Mucosa of rectum (tissue), 2 donors: ENCODE measurements around the gene AGBL4.

Experiments used
- H3K27ac ChIP-seq, 2 donors: one replicate each; pipeline ENCODE4 v1.7.0; 2013; ENCODE audit warnings: inconsistent platforms in 2 of 2, low read depth in 2 of 2, low read length in 2 of 2
- H3K27me3 ChIP-seq, 2 donors: one replicate each; pipeline ENCODE4 v1.7.0; 2013; ENCODE audit warnings: low read length in 2 of 2; ENCODE audit not compliant: control insufficient read depth in 2 of 2, insufficient read depth in 2 of 2
- H3K36me3 ChIP-seq, 2 donors: one replicate each; pipeline ENCODE4 v1.7.0; 2013; ENCODE audit warnings: low read length in 2 of 2; ENCODE audit not compliant: control insufficient read depth in 2 of 2, insufficient read depth in 2 of 2
- H3K4me1 ChIP-seq, 2 donors: one replicate each; pipeline ENCODE4 v1.7.0; 2013; ENCODE audit warnings: low read length in 2 of 2, mild to moderate bottlenecking in 1 of 2; ENCODE audit not compliant: control insufficient read depth in 2 of 2, insufficient read depth in 2 of 2
- H3K4me3 ChIP-seq, 2 donors: one replicate each; pipeline ENCODE4 v1.7.0; 2013; ENCODE audit warnings: low read length in 2 of 2
- H3K9ac ChIP-seq, 2 donors: one replicate each; pipeline ENCODE4 v1.7.0; 2013; ENCODE audit warnings: low read length in 2 of 2, low read depth in 1 of 2, mild to moderate bottlenecking in 1 of 2
- H3K9me3 ChIP-seq, 2 donors: one replicate each; pipeline ENCODE4 v1.7.0; 2013; ENCODE audit warnings: low read length in 2 of 2; ENCODE audit not compliant: control insufficient read depth in 2 of 2
- donor health status: healthy.
- donor health status: Normal muscosa, but diverticular disease.

AGBL4 gene

GRCh38 chr1:49465486-49466185, 558.1 kb downstream of the AGBL4 start:
- Histone ChIP-seq H3K9me3 (no peaks in the 10 kb centered on the region), H3K4me1 (no peaks in the 10 kb centered on the region), H3K9ac (no peak overlapping the region), H3K27me3 (no peaks in the 10 kb centered on the region), H3K36me3 (no peaks in the 10 kb centered on the region), H3K27ac (no peak overlapping the region), H3K4me3 (no peak overlapping the region)

- H3K36me3 ChIP-seq, result no peaks in the 10 kb centered on the region
- no peaks in the 10 kb centered on the region for H3K4me1 ChIP-seq
- H3K27ac ChIP-seq, result no peak overlapping the region
- no peak overlapping the region for H3K4me3 ChIP-seq
- H3K27me3 ChIP-seq, result no peaks in the 10 kb centered on the region
- peaks cover 0 to 8% of the 10 kb centered on the region in 2 donors for H3K9me3 ChIP-seq
- H3K9ac ChIP-seq, result no peak overlapping the region
Measured at GRCh38 chr1:49448200-49448599, 575.6 kb downstream of the AGBL4 start.

- Histone ChIP-seq H3K36me3 (no peaks in the 10 kb centered on the region), H3K4me1 (no peaks in the 10 kb centered on the region), H3K4me3 (no peak overlapping the region), H3K27ac (no peak overlapping the region), H3K9me3 (peaks cover 0 to 5% of the 10 kb centered on the region in 2 donors), H3K9ac (no peak overlapping the region), H3K27me3 (no peaks in the 10 kb centered on the region)
Measured at GRCh38 chr1:49436865-49437264, 586.9 kb downstream of the AGBL4 start.

- Histone ChIP-seq H3K4me1 (no peaks in the 10 kb centered on the region), H3K9me3 (peaks cover 0 to 5% of the 10 kb centered on the region in 2 donors), H3K27ac (no peak overlapping the region), H3K9ac (no peak overlapping the region), H3K36me3 (no peaks in the 10 kb centered on the region), H3K4me3 (no peak overlapping the region), H3K27me3 (no peaks in the 10 kb centered on the region)
Measured at GRCh38 chr1:49435291-49435690, 588.5 kb downstream of the AGBL4 start.

- Histone ChIP-seq H3K27me3 (no peaks in the 10 kb centered on the region), H3K36me3 (no peaks in the 10 kb centered on the region), H3K9me3 (no peaks in the 10 kb centered on the region), H3K4me3 (no peak overlapping the region), H3K9ac (no peak overlapping the region), H3K4me1 (no peaks in the 10 kb centered on the region), H3K27ac (no peak overlapping the region)
Measured at GRCh38 chr1:49424782-49425181, 599.0 kb downstream of the AGBL4 start.

- H3K9me3 ChIP-seq, result no peaks in the 10 kb centered on the region
- H3K36me3 ChIP-seq, result no peaks in the 10 kb centered on the region
- H3K4me3 ChIP-seq, result no peak overlapping the region
- H3K9ac ChIP-seq, result no peak overlapping the region
- H3K27ac ChIP-seq, result no peak overlapping the region
- no peaks in the 10 kb centered on the region for H3K4me1 ChIP-seq
- no peaks in the 10 kb centered on the region for H3K27me3 ChIP-seq
Measured at GRCh38 chr1:49416758-49417157, 607.0 kb downstream of the AGBL4 start.

GRCh38 chr1:49408346-49408745, 615.4 kb downstream of the AGBL4 start:
- H3K4me1 ChIP-seq, result no peaks in the 10 kb centered on the region
- H3K27me3 ChIP-seq, result no peaks in the 10 kb centered on the region
- no peak overlapping the region for H3K9ac ChIP-seq
- H3K9me3 ChIP-seq, result no peaks in the 10 kb centered on the region
- H3K4me3 ChIP-seq, result no peak overlapping the region
- no peak overlapping the region for H3K27ac ChIP-seq
- no peaks in the 10 kb centered on the region for H3K36me3 ChIP-seq

GRCh38 chr1:49397086-49397485, 626.7 kb downstream of the AGBL4 start:
- Histone ChIP-seq H3K27me3 (no peaks in the 10 kb centered on the region), H3K4me1 (no peaks in the 10 kb centered on the region), H3K36me3 (no peaks in the 10 kb centered on the region), H3K9me3 (no peaks in the 10 kb centered on the region), H3K9ac (no peak overlapping the region), H3K27ac (no peak overlapping the region), H3K4me3 (no peak overlapping the region)

- Histone ChIP-seq H3K27me3 (no peaks in the 10 kb centered on the region), H3K36me3 (no peaks in the 10 kb centered on the region), H3K27ac (no peak overlapping the region), H3K4me1 (no peaks in the 10 kb centered on the region), H3K9ac (no peak overlapping the region), H3K4me3 (no peak overlapping the region), H3K9me3 (no peaks in the 10 kb centered on the region)
Measured at GRCh38 chr1:49394200-49394599, 629.6 kb downstream of the AGBL4 start.

GRCh38 chr1:49389699-49390098, 634.1 kb downstream of the AGBL4 start:
- no peak overlapping the region for H3K27ac ChIP-seq
- H3K9me3 ChIP-seq, result no peaks in the 10 kb centered on the region
- no peak overlapping the region for H3K9ac ChIP-seq
- H3K4me3 ChIP-seq, result no peak overlapping the region
- H3K27me3 ChIP-seq, result no peaks in the 10 kb centered on the region
- no peaks in the 10 kb centered on the region for H3K36me3 ChIP-seq
- no peaks in the 10 kb centered on the region for H3K4me1 ChIP-seq

GRCh38 chr1:49364676-49365075, 659.1 kb downstream of the AGBL4 start:
- Histone ChIP-seq H3K36me3 (no peaks in the 10 kb centered on the region), H3K27me3 (no peaks in the 10 kb centered on the region), H3K9me3 (no peaks in the 10 kb centered on the region), H3K27ac (no peak overlapping the region), H3K9ac (no peak overlapping the region), H3K4me1 (no peaks in the 10 kb centered on the region), H3K4me3 (no peak overlapping the region)
